ENCODE data around the gene PPTC7.

- TF ChIP-seq RAD21 (IDR thresholded peaks at IDR 0.05; ENCODE audit: low read depth) (no peak), EGR1 (IDR thresholded peaks at IDR 0.05) (no peak)
Measured at GRCh38 chr12:110578694-110579534, 4.2 kb downstream of the PPTC7 start.

Data from Ishikawa (cell line).